Activated CD8-positive, alpha-beta memory T cell treated with anti-CD3 and anti-CD28 coated beads, Interleukin-2, amount 50 U/mL, for 1 hour (primary cell): ENCODE measurements around the gene LPP.

ENCODE experiments used
- DNase-seq: peaks from one replicate; pipeline ENCODE4 v3.0.0-alpha.2; 2020; ENCODE audit errors: extremely low read depth

LPP gene

DNA sequence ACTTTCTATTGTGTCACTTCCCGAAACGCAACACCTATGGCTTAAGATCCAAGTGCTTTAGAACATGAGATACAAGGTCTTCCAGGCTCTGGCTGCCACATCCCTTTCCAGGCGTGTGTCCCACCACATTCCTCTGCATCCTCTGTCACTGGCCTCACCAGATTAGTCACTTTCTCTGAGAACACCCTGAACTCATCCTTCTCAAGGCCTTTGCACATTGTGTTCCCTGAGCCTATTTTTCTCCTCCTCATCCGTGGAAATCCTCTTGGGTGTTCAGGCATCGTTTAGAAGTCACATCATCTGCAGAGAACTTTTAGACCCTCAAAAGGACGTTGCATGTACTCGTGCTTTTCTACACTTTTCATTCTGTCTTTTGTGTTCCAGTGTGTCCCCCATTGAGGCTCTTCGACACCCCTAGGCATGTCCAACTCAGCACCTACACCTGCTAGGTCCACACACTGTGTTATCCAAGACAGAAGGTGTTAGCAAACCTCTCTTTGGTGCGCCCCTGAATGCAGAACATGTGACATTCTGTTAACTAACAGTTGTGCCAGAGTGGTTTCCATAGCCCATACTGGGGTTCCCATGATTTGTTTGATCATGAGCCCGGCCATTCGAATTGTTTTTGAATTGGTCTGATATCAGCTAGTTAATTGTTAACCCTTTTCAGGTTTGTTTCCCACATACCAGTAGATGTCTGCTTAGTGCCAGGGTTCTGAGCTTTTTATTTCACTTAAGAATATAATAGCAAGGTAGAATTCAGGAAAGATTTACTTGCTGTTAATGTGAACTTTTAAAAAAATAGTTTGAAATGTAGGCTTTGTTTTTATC, 67.2 kb downstream of the LPP start:
- DNase-seq, result no peak

DNA sequence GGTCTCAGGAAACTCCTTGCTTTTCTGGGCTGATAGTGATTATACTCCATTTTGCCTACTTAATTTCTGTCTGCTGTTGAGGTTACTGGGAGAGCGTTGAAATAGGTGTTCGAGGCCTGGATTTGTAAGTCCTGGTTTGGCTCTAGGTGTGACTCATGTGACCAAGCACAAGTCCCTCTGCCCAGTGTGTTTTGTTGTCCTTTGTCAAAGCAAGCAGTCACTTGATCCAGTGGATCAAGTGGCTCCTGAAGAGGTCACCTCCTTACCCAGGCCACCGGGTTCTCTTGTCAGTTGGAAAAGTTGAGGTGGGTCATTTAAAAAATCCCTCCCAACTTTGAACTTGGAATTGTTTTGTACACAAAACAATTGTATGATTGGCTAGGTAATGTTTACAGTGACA, 70.0 kb downstream of the LPP start:
- no peak for DNase-seq

DNA sequence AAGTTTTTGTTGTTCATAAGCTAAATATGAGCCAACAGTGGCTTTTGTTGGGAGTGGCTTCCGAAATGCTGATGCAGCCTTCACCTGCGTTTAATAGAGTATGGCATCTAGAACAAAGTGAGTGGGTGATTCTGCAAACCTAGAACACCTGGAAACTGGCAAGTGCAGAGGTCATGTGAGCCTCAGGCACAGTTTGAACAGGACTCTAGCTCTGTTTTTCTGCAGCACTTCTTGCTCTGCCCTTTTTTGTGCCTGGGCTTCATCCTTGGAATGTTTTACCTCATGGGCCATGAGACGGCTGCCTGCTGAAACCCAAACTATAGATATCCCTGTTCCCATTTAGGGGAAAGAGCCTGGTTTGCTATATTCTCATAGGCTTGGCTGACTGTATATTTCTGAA, 73.5 kb downstream of the LPP start:
- DNase-seq, result no peak

DNA sequence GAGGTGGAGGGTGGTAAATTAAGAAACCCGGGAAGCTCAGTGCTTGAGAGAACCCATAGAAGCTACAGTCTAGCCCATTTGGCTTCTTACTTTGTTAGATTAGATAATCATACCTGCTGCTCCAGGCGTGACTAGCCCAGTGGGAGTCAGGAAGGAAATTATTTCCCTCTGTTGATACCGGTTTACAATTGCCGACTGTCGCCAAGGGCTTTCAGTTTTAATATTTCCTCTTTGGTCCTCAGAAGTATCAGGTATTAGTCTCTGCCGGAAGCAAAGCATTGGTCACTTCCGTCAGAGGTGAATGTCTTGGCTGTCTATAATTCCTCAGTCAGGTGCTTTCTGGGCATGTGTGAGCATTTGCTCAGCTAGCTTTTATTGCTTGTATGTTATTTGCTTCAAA, 75.2 kb downstream of the LPP start:
- DNase-seq, result no peak

DNA sequence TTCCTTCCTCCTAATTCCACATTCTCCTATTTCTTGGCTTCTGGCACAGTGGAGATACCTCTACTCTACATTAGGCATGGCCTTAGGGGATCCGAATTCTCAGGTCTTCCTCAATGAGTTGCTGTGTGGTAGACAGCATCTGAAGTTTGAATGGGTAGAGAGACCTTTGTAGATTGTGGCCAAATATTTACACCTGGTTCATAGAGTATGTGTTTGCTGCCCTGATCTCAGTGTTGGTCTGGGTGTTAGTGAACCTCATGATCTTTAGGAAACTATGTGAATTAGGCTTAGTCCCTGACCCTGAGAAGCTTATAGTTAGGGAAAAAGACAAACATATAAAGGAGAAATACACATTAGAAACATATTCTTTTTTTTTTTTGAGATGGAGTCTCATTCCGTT, 75.8 kb downstream of the LPP start:
- DNase-seq, result no peak

DNA sequence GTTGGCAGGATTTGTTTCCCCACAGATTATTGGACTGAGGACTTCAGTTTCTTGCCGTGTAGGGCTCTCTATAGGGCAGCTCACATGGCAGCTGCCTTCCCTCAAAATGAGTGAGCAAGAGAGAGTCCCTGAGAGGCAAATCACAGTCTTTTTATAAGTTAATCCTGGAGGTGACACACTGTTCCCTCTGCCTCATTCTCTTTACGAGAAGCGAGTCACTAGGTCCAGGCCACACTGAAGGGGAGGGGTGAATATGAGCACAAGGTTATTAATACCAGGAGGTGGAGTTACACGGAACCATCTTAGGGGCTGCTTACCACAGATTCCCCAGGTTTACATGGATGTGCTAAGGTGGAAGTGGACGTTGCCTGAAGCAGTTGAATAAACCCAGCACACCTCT, 77.0 kb downstream of the LPP start:
- DNase-seq, result no peak

DNA sequence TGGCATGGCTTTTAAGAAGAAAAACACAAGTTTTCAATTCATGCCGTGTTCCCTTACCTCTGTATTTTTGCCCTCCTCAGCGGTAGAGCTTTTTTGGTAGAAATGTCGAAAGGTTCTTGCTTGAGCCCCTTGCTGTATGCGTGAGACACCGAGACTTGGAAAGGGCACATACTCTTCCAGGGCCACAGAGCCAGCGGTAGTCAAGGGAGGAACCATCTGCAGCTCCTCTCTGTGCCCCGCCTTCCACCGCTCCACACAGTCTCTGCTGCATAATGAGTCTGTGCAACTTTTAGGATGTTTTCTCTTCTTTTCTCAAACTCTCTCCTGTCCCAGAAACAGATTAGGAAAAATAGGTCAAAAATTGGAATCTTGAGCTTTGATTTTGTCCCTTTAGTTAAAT, 77.5 kb downstream of the LPP start:
- no peak for DNase-seq

DNA sequence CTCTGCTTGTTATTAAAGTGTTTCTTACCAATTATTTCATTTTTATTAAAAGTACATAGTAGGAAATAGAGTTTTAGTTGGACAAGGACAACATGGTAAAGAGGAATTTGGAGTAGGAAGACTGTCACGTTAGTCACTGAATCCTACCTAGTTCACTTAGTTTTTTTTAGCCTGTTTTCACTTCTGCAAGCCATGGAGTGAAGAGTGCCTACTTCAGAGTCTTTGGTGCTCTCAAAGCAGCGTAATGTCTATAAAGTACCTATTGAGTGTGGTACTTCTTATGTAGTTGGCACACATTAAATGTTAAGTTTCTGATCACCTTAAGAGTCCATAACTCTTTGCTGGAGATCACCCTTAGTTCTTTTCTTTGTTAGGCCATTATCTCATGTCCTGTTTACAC, 78.7 kb downstream of the LPP start:
- DNase-seq, result no peak

DNA sequence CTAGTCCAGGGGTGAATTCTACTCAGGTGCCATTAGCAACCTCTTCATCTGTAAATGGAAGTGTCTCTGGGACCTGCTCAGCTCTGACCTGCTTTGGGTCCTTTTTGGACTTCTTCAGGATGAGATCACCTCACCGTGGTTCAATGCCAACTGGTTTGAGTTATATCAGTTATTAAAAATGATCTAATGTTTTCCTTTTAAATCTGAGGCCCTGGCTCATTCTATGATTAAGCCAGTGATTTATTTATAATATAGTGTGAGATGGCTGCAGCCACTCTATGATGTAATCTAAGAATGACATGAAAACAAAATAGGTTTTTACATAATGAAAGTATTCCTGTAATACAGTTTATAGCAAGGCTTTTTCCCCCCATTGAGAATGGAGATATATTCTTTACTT, 79.4 kb downstream of the LPP start:
- no peak for DNase-seq

DNA sequence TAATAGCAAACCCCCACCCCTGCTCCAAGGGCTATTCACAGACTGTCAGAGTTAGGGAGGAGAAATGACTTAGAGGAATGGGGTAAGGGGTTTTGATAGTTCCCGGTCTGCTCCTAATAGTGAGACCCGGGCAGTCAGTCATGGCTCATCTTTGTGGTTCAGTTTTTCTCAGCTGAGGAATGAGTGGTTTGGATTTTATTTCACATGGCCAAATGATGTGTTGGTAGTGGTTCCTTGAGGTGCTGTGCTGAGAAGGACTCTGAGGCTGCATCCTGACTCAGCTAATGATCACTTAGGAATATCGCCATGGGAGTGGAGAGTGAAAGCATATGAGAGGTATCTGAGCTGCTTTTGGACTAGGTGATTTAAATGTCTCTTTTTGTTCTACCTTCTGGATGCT, 80.2 kb downstream of the LPP start:
- no peak for DNase-seq

DNA sequence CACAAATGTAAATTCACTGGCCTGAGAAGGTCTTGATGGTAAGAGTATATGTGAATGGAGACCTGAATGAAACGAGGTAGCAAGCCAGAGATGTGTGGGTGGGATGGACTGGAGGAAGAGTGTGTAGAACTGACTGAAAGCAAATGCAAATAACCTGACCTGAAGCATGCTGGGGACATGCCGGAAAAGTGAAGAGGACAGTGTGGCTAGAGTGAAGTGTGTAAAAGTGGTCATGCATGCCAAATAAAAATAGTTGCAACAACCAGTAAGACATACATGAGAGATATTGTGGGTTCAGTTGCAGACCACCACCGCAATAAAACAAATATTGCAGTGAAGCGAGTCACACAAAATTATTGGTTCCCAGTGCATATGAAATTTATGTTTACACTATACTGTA, 82.3 kb downstream of the LPP start:
- DNase-seq, result no peak

DNA sequence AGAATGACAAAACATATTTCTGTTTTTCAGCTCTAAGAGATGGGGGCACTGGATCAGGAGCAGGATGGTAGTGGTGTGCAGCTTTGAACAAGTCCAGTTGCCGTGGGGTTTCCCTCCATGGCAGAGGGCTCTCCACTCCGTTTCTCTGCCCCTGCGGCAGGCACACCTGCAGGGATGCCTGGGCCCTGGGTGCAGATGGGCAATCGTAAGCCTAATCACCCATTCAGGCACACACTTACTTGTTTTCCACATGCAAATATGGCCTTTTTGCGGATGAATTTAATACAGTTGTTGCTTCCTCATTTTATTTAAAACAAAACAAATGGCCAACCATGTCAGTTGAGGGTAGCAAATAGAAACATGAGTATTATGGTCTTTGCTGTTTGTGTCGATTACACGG, 85.1 kb downstream of the LPP start:
- no peak for DNase-seq

DNA sequence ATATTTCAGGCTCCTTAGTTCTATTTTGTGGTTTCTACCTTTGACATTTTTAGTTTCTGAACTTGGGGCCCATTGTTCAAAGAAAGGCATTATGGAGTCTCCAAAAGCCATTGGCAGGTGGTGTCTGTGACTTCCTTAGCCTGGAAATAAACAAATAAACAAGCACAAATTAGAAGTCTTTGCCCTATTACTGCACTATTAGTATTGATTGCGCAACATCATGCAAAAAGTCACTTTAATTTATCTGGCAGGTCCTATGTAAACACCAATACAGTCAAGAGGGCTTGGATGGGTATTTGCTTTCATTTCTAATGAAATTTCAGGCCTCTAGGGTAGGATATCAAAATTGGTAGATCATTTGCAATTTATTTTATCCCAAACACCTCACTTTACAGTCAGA, 85.6 kb downstream of the LPP start:
- no peak for DNase-seq

DNA sequence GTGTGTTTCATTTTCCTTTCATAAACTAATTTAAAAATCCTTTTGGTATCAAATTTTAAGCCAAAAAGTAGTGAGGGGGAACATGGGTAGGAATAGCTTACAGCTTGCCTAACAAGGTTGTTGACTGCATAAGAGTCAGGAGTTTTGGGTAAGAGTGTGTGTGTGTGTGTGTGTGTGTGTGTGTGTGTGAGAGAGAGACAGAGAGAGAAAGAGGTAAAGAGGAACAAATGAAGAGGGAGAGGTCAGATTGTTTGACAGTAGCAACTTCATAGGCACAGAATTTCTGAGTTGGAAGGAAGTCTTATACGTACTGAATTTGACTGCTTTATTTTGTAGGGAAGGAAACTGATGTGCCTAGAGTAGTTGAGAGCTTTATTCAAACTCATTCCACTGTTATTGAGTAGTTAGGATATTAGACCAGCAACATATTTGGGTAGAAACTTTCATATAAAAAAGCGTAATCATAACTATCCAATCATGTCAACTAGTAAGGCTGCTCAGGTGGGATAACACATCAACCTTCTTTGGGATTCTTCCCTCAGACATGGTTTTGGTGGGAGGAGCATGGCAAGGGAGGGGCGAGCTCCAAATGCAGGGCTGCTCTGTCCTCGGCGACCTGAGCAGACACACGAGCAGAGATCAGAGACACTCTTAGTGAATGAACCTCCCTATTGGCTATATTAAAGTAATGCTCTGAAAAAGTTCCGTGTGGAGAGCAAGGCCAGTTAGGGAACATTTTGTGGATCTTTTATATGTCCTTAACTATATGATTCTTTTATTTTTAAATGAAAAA, 86.4 kb downstream of the LPP start:
- no peak for DNase-seq

DNA sequence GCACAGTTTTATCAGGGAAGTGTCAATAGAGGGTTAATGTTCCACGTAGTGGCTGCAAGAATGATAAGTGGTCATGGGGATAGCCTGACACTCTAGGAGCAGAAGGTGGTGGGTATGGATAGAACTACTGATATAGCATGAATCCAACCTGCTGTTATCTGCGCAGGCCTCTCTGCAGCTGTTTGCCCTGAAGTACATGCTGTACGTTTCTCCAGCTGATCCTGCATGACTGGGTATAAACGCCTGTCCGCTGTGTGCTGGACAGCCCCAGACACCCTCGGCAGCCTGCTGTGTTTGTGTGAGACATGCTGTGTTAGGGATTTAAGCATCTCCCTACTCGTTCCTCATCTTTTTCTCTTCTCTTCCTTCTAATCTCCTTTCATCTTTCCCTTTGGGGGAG, 87.1 kb downstream of the LPP start:
- no peak for DNase-seq

DNA sequence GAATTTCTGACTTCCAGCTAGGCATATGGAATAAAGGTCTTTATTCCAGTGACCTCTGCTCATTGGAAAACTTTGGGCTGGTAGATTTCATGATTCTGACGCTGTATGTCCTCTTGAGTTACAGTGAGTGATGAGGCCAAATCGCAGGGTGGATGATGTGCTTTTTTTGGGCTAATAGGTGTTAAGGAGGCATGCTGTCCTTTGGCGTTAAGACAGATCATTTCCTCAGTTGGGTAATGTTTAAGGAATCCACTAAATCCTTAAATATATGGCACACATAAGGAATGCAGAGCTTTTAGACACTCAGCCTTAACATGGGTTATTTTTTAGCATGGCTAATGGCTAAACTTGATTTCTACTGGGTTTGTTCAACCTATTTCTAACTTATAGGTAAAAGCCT, 87.9 kb downstream of the LPP start:
- no peak for DNase-seq

DNA sequence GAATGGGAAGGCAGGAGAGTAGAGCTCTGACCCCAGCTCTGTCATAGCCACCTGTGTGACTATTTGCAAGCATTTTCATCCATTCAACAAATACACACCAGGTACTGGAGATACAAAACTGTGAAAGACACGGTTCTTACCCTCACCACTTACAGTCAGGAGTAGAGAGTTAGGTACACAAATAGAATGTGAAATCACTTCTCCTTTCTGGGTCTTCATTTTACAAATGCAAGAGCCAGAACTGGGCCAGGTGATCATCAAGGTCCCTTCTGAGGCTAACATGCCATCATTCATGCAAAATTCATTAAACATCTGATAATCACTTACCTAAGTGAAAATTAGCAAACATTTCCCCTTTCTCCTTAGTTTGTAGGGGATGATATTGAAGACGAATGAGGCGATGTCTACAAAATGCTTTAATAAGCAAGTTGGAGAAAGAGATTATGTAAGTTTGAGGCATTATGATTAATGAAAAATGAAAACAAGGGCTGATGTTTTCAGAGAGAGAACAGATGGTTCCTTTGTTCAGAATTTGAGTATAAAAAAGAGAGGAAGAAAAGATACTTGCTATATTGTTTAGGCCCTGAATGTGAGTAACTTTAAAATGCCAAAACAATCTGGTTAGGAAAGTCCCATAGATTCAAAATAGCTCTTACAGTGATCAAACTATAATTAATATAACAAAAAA, 88.6 kb downstream of the LPP start:
- DNase-seq, result no peak

DNA sequence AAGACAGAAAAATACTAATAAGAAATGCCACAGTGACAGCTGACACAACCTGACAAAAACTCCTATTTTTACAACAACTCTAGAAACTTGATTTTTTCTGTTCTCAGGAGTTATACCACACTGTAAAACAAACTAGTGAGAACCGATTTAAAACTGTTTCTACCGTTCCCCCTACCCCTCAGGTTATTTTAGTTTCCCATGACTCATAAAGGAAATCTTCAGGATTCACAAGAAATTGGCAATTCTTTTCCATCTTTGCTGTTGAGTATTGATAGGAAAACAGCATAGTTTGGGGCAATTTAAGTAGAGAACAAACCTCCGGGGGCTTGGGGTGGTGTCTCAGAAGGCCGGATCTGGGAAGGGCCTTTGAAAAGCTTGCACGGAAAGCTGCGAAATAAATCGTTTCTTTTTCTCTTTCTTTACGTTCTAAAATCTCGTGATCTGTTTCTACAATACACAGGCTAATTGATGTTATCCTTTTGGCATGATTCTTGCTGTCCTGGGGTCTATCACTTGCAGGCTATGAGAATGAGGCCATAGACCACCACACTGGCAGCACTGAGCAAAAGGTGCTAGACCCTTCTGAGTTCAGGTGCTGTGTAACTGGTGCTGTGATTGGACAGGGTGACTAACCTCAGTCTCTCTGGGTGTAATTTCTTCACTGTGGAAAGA, 89.3 kb downstream of the LPP start:
- no peak for DNase-seq

DNA sequence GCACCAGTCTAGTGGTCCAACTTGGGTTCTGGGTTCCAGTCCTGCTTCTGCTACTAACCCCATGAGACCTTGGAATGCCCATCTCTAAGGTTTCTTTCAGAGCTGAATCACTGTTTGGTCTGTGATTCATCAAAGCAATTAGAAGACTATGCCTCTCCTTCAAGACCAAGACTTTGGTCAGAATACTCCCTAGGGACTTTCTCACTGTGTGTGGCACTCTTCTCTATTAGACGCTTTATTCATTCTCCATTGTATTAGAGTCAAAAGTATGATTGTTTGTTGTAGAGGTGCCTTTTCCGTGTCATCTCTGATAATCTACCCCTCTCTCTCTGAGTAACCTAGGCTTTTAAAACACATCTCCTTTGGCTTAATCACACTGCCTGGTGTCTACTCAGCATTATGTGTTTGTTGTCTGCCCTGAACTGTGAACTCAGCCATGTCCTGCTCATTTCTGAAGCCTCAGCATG, 90.5 kb downstream of the LPP start:
- DNase-seq, result no peak

DNA sequence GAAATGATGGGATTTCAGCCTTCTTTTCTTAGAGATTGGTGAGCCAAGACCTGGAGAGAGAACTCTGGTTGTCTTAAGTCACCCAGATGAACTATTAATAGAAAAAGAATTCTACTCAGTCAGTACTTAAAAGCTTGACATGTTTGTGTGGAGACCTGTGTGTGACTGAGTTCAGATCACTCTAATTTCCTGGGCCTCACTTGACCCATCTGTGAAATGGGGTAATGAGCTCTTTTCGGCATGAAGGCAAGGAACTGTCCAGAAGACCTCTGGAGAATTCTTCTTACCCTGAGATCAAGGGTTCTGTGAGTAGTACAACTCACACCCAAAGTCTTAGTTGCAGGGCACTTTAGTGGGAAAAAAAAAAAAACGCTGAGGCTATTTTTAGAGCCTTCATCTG, 92.9 kb downstream of the LPP start:
- no peak for DNase-seq

DNA sequence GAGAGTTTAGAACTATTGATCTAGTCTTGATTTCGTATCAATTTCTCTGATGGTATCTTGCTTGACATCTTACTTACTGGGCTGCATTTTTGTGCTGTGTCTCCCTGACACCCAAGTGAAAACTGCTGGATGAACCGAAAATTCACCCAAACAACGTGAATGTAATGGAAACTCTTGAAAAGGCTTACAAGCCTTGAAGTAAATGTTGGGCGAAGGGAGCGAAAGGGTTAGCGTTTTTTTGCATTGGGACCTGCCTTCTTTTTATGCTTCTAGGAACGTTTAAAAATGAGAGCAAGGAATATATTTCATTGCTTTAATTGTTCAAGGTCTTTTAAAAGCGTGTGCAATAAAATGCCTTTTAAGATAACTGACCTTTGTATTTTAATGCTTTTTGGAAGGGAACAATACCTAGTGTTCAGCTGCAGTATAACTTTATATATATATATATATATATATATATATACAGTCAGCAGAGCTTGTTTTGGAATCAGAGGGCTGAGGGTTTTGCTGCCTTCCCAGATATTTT, 94.1 kb downstream of the LPP start:
- no peak for DNase-seq
